ENCODE data around the gene CRYBG2.
"Not testable (repeated sequence)": the region's sequence is repeated elsewhere in the genome, so short reads cannot be mapped to it uniquely, and the experiment has no call there.

CRYBG2 gene

GRCh38 chr1:26336477-26337205 is 17.3 kb downstream of the CRYBG2 start:
- in situ Hi-C loops (cut with HindIII; ENCODE audit: low pct_ligation_motif_present, low sequenced_read_pairs) = no loop called here
- DNase-seq = no peak
- TF ChIP-seq CTCF (IDR thresholded peaks at IDR 0.05; ENCODE audit: low read depth, low read length, missing control alignments) = no peak
- Histone ChIP-seq H3K27ac (no peak overlapping the region), H3K27me3 (replicated peaks) (no peaks in the 10 kb centered on the region), H3K4me3 (ENCODE audit: low read depth, low read length) (peak overlapping the region; percentile 63), H3K36me3 (replicated peaks) (no peaks in the 10 kb centered on the region)

GRCh38 chr1:26335774-26336476 is 18.0 kb downstream of the CRYBG2 start:
- Histone ChIP-seq H3K36me3 (replicated peaks) (no peaks in the 10 kb centered on the region), H3K4me3 (ENCODE audit: low read depth, low read length) (peak overlapping the region; percentile 63), H3K27ac (no peak overlapping the region), H3K27me3 (replicated peaks) (no peaks in the 10 kb centered on the region)
- DNase-seq = no peak
- in situ Hi-C loops (cut with HindIII; ENCODE audit: low pct_ligation_motif_present, low sequenced_read_pairs) = no loop called here
- no peak for TF ChIP-seq CTCF (IDR thresholded peaks at IDR 0.05; ENCODE audit: low read depth, low read length, missing control alignments)

GRCh38 chr1:26333312-26333711 is 20.6 kb downstream of the CRYBG2 start:
- H3K27ac ChIP-seq; H3K36me3 ChIP-seq (replicated peaks); H3K4me3 ChIP-seq (ENCODE audit: low read depth, low read length); H3K27me3 ChIP-seq (replicated peaks); DNase-seq; in situ Hi-C loops (cut with HindIII; ENCODE audit: low pct_ligation_motif_present, low sequenced_read_pairs): not testable (repeated sequence)

GRCh38 chr1:26330276-26330675 is 23.7 kb downstream of the CRYBG2 start:
- in situ Hi-C loops (cut with HindIII; ENCODE audit: low pct_ligation_motif_present, low sequenced_read_pairs) = no loop called here
- no peak overlapping the region for H3K4me3 ChIP-seq (ENCODE audit: low read depth, low read length)
- no peaks in the 10 kb centered on the region for H3K27me3 ChIP-seq (replicated peaks)
- no peak for TF ChIP-seq CTCF (IDR thresholded peaks at IDR 0.05; ENCODE audit: low read depth, low read length, missing control alignments)
- no peak overlapping the region for H3K27ac ChIP-seq
- H3K36me3 ChIP-seq (replicated peaks) = no peaks in the 10 kb centered on the region
- no peak for DNase-seq

GRCh38 chr1:26329380-26329779 is 24.6 kb downstream of the CRYBG2 start:
- DNase-seq; H3K27ac ChIP-seq; H3K27me3 ChIP-seq (replicated peaks); H3K4me3 ChIP-seq (ENCODE audit: low read depth, low read length); H3K36me3 ChIP-seq (replicated peaks); in situ Hi-C loops (cut with HindIII; ENCODE audit: low pct_ligation_motif_present, low sequenced_read_pairs): not testable (repeated sequence)

GRCh38 chr1:26328597-26328996 is 25.3 kb downstream of the CRYBG2 start:
- DNase-seq = no peak
- in situ Hi-C loops (cut with HindIII; ENCODE audit: low pct_ligation_motif_present, low sequenced_read_pairs) = no loop called here

More at GRCh38 chr1:26328597-26328996, 25.3 kb downstream of the CRYBG2 start:
- Histone ChIP-seq H3K4me3 (ENCODE audit: low read depth, low read length) (no peak overlapping the region), H3K27ac (no peak overlapping the region), H3K36me3 (replicated peaks) (no peaks in the 10 kb centered on the region), H3K27me3 (replicated peaks) (no peaks in the 10 kb centered on the region)
- TF ChIP-seq CTCF (IDR thresholded peaks at IDR 0.05; ENCODE audit: low read depth, low read length, missing control alignments) = no peak
